MCF 10A (cell line): ENCODE measurements around the gene STAT1. TPM values are rescaled to one million over a fixed set of nuclear protein-coding genes. Genes with fewer than 3 reads are reported as not detected.

Experiments
- BruUV-seq: library from RNA; stranded (reverse); fragments of 400-500 nt; replicated peaks from 2 replicates; lab custom pipeline; 2021; lab: Mats Ljungman, UMichigan
- CTCF ChIA-PET: fragments of 300-600 bp; sonication (Branson Sonifier 250); formaldehyde crosslinking; extraction: SDS; loops from one replicate; lab custom pipeline; 2021; ENCODE audit warnings: antibody characterized with exemption, inconsistent platforms; lab: Yijun Ruan, JAX
- POLR2A ChIA-PET: fragments of 300-600, 350-650 bp; sonication (Branson Sonifier 250); formaldehyde crosslinking; extraction: SDS; loops from one replicate; lab custom pipeline; 2020; ENCODE audit warnings: antibody characterized with exemption, inconsistent platforms; lab: Yijun Ruan, JAX
- DNase-seq: peaks from one replicate; pipeline ENCODE4 v3.0.0-alpha.2; 2018; ENCODE audit not compliant: unreplicated experiment
- H3K27ac Mint-ChIP-seq: one replicate; pipeline ENCODE4 v1.8.0; 2022; ENCODE audit warnings: mild to moderate bottlenecking, low read depth, mixed read lengths; ENCODE audit not compliant: unreplicated experiment
- H3K27me3 Mint-ChIP-seq: one replicate; pipeline ENCODE4 v1.8.0; 2022; ENCODE audit warnings: mixed read lengths; ENCODE audit not compliant: insufficient read depth, unreplicated experiment
- H3K36me3 Mint-ChIP-seq: one replicate; pipeline ENCODE4 v1.8.0; 2022; ENCODE audit warnings: mild to moderate bottlenecking, moderate library complexity, mixed read lengths; ENCODE audit not compliant: insufficient read depth, unreplicated experiment
- H3K4me1 Mint-ChIP-seq: one replicate; pipeline ENCODE4 v1.8.0; 2022; ENCODE audit warnings: mixed read lengths; ENCODE audit not compliant: insufficient read depth, unreplicated experiment
- H3K4me3 Mint-ChIP-seq: one replicate; pipeline ENCODE4 v1.8.0; 2022; ENCODE audit warnings: mild to moderate bottlenecking, moderate library complexity, mixed read lengths; ENCODE audit not compliant: unreplicated experiment
- H3K9me3 Mint-ChIP-seq: one replicate; pipeline ENCODE4 v1.8.0; 2022; ENCODE audit warnings: mixed read lengths; ENCODE audit not compliant: unreplicated experiment
- CTCF ChIP-seq: fragments of 200-600 bp; IDR thresholded peaks from one replicate; pipeline ENCODE4 v1.8.0; 2022; ENCODE audit warnings: antibody characterized with exemption, mild to moderate bottlenecking; ENCODE audit not compliant: unreplicated experiment
- intact Hi-C: fragments of 100-400 bp; cut with micrococcal nuclease; formaldehyde crosslinking; loops from 2 replicates; pipeline ENCODE4 v1.14.1; 2022
- total RNA-seq: library from RNA; stranded (reverse); gene quantifications from 2 replicates; pipeline ENCODE4 v1.2.3, GENCODE V29; 2022

The STAT1 gene
- total RNA-seq, 1 experiment from 2014 or later = 36.9 TPM

GRCh38 chr2:190941571-190941970, 72.4 kb downstream of the STAT1 start:
- Mint-ChIP-seq H3K27ac (no peak overlapping the region), H3K27me3 (no peaks in the 10 kb centered on the region), H3K9me3 (no peaks in the 10 kb centered on the region), H3K4me1 (peaks cover 6% of the 10 kb centered on the region), H3K36me3 (peaks cover 7% of the 10 kb centered on the region), H3K4me3 (no peak overlapping the region)
- no peak for TF ChIP-seq CTCF
- intact Hi-C loops = no loop called here
- POLR2A ChIA-PET = no interaction called here
- no peak for DNase-seq
- CTCF ChIA-PET = no interaction called here
- no TSS peak for BruUV-seq

DNA sequence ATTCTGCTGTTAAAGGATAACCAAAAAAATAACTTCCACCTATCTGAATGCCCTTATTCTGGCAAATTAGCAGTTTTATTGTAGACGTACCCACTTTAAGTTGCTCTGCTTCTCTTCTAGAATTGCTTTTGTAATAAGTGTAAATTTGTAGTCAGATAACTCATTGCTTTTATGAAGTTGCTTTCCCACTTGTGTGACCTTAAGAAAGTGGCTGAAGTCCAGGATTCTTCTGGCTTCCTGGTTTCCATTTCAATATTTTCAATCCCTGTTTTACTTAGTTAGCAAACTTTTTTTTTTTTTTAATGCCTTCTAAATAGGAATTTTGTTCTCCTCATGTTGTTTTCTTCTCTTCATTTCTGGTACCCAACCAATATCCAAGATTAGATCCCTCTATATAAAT, 73.5 kb downstream of the STAT1 start:
- peaks cover 6% of the 10 kb centered on the region for H3K4me1 Mint-ChIP-seq
- no peak overlapping the region for H3K27ac Mint-ChIP-seq
- POLR2A ChIA-PET = no interaction called here

GRCh38 chr2:190938771-190939335, 75.1 kb downstream of the STAT1 start:
- no peak for DNase-seq
- H3K4me3 Mint-ChIP-seq = peak overlapping the region; percentile 35
- POLR2A ChIA-PET = interaction anchor here (2.7 kb wide), 1 partner anchor 56 kb away, joined by 8 read pairs; no protein-coding TSS in a partner anchor

More for the DNA sequence above, 73.5 kb downstream of the STAT1 start:
- CTCF ChIA-PET = no interaction called here
- BruUV-seq = no TSS peak
- Mint-ChIP-seq H3K27me3 (no peaks in the 10 kb centered on the region), H3K9me3 (no peaks in the 10 kb centered on the region), H3K36me3 (peaks cover 6% of the 10 kb centered on the region), H3K4me3 (no peak overlapping the region)
- intact Hi-C loops = no loop called here
- DNase-seq = no peak
- no peak for TF ChIP-seq CTCF

DNA sequence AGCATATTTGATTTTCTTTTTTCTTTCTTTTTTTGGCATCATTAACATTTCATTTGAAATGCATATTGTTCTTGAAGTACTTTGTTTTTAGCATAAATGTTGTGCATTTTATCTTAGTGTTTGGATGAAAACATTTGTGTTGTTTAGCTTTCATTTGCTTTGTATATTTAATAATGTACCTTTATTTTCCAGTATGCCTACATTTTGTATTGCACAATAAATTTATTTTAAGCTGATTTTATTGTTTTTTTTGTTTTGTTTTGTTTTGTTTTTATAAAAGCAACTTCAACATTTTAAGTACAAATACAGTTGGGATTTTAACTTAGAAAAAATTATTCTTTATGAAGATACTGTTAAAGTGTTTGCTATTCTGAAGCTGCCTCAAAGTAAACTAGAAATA, 78.9 kb downstream of the STAT1 start:
- ChIA-PET CTCF (no interaction called here), POLR2A (interaction anchor here (1.4 kb wide), 1 partner anchor 12 kb away, joined by 3 read pairs; no protein-coding TSS in a partner anchor)
- Mint-ChIP-seq H3K36me3 (peaks cover 24% of the 10 kb centered on the region), H3K9me3 (no peaks in the 10 kb centered on the region), H3K27me3 (no peaks in the 10 kb centered on the region), H3K4me1 (peaks cover 6% of the 10 kb centered on the region), H3K4me3 (no peak overlapping the region), H3K27ac (no peak overlapping the region)
- TF ChIP-seq CTCF = no peak
- DNase-seq = no peak
- intact Hi-C loops = no loop called here
- BruUV-seq = no TSS peak

More at GRCh38 chr2:190938771-190939335, 75.1 kb downstream of the STAT1 start:
- peaks cover 6% of the 10 kb centered on the region for H3K4me1 Mint-ChIP-seq
- H3K9me3 Mint-ChIP-seq = no peaks in the 10 kb centered on the region
- no peak for TF ChIP-seq CTCF
- BruUV-seq = no TSS peak
- peak overlapping the region; percentile 73 for H3K27ac Mint-ChIP-seq
- peaks cover 4% of the 10 kb centered on the region for H3K36me3 Mint-ChIP-seq
- H3K27me3 Mint-ChIP-seq = no peaks in the 10 kb centered on the region
- intact Hi-C loops = no loop called here
- CTCF ChIA-PET = no interaction called here
